ENCODE results near the gene DNMT1. TPM values are rescaled to one million over a fixed set of nuclear protein-coding genes. Genes with fewer than 3 reads are reported as not detected.

DNMT1 gene
- total RNA-seq, 1 donor from 2014 or later = 156 TPM

GRCh38 chr19:10220695-10221094 lies 25.9 kb upstream of the DNMT1 start:
- H3K27ac Mint-ChIP-seq = no peak overlapping the region
- ChIA-PET POLR2A (interaction anchor here (0.6 to 1.8 kb wide), 4 partner anchors 10 to 120 kb away, joined by 4 to 12 read pairs (median 9); partner anchors contain the start of gene S1PR2), CTCF (interaction anchor here (1.4 to 2.0 kb wide), 2 partner anchors 10 to 29 kb away, joined by 3 to 16 read pairs; no protein-coding TSS in a partner anchor)
- intact Hi-C loops (cut with micrococcal nuclease) = no loop called here
- H3K4me3 Mint-ChIP-seq = no peak overlapping the region
- DNase-seq (no peak), ATAC-seq (ENCODE audit: low read depth) (no peak)
- H3K9me3 Mint-ChIP-seq = no peaks in the 10 kb centered on the region
- no peak for TF ChIP-seq CTCF (IDR thresholded peaks at IDR 0.05)
- H3K27me3 Mint-ChIP-seq = no peaks in the 10 kb centered on the region
- peaks cover 2% of the 10 kb centered on the region for H3K36me3 Mint-ChIP-seq (ENCODE audit: low read depth)
- peaks cover 9% of the 10 kb centered on the region for H3K4me1 Mint-ChIP-seq

- DNase-seq = no peak
- Mint-ChIP-seq H3K36me3 (ENCODE audit: low read depth) (peaks cover 2% of the 10 kb centered on the region), H3K27me3 (no peaks in the 10 kb centered on the region), H3K27ac (no peak overlapping the region), H3K4me3 (no peak overlapping the region), H3K4me1 (peaks cover 9% of the 10 kb centered on the region), H3K9me3 (no peaks in the 10 kb centered on the region)
- TF ChIP-seq CTCF (IDR thresholded peaks at IDR 0.05) = no peak
- intact Hi-C loops (cut with micrococcal nuclease) = loop anchor here (5.0 kb wide), 1 partner anchor 33 kb away; the partner anchor contains the start of gene MRPL4
- peak; percentile 87 for ATAC-seq (ENCODE audit: low read depth)
- POLR2A ChIA-PET = interaction anchor here (0.6 to 1.8 kb wide), 6 partner anchors 11 to 208 kb away, joined by 3 to 12 read pairs (median 8); partner anchors contain the start of gene S1PR2
- CTCF ChIA-PET = interaction anchor here (1.0 to 2.0 kb wide), 5 partner anchors 9 to 40 kb away, joined by 3 to 16 read pairs (median 4); no protein-coding TSS in a partner anchor
These were observed 24.9 kb upstream of the DNMT1 start for GRCh38 chr19:10219678-10220077.

DNA sequence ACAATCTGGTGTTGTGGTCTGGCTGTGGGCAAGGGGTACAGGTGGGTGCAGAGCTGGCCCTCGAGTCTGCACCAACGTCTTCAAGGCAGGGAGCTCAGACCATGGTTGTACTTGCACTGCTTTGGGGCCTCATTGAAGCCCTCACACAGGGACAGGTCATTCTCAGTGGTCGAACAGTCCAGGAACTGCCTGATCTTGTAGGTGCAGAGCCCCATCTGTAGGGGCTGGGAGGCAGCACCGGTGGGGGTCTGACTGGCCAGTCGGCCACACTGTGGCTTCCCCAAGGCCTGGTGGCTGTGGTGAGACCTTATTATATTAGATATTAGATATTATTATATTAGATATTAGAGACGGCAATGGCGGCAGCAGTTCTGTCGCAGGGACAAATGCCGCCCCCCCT lies 22.3 kb upstream of the DNMT1 start:
- Mint-ChIP-seq H3K9me3 (no peaks in the 10 kb centered on the region), H3K27me3 (no peaks in the 10 kb centered on the region), H3K27ac (no peak overlapping the region), H3K4me1 (peaks cover 6% of the 10 kb centered on the region), H3K36me3 (ENCODE audit: low read depth) (no peaks in the 10 kb centered on the region), H3K4me3 (no peak overlapping the region)
- DNase-seq (no peak), ATAC-seq (ENCODE audit: low read depth) (no peak)
- TF ChIP-seq CTCF (IDR thresholded peaks at IDR 0.05) = no peak
- intact Hi-C loops (cut with micrococcal nuclease) = loop anchor here (5.0 kb wide), 1 partner anchor 35 kb away; the partner anchor contains the start of gene MRPL4
- POLR2A ChIA-PET = no interaction called here
- CTCF ChIA-PET = interaction anchor here (1.1 kb wide), 1 partner anchor 33 kb away, joined by 6 read pairs; no protein-coding TSS in a partner anchor

DNA sequence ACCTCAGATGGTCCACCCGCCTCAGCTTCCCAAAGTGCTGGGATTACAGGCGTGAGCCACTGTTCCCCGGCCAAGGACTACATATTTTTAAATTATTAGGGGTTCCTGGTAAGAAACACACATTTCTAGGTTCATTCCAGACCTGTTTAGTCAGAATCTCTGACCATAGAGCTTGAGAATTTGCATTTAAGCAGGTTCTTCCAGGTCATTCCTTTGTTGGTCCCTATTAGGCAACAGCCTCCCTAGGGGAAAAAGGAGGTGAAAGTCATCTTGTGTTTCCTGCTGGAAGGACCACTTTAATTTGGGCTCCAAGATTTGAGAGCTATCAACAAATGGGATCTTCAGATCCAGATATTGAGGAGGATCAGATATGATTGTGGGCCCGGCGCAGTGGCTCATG lies 20.0 kb upstream of the DNMT1 start:
- POLR2A ChIA-PET = no interaction called here
- Mint-ChIP-seq H3K36me3 (ENCODE audit: low read depth) (no peaks in the 10 kb centered on the region), H3K27ac (no peak overlapping the region)

More for the DNA sequence above, 20.0 kb upstream of the DNMT1 start:
- no peak for TF ChIP-seq CTCF (IDR thresholded peaks at IDR 0.05)
- Mint-ChIP-seq H3K27me3 (no peaks in the 10 kb centered on the region), H3K4me1 (peaks cover 2% of the 10 kb centered on the region), H3K4me3 (no peak overlapping the region), H3K9me3 (no peaks in the 10 kb centered on the region)
- no peak for ATAC-seq (ENCODE audit: low read depth)
- DNase-seq = no peak
- intact Hi-C loops (cut with micrococcal nuclease) = loop anchor here (5.0 kb wide), 1 partner anchor 38 kb away; the partner anchor contains the start of gene MRPL4
- CTCF ChIA-PET = no interaction called here
